Measurements from ENCODE around the gene ATP6V1F.

The ATP6V1F gene

GRCh38 chr7:128874140-128875031, 11.7 kb downstream of the ATP6V1F start:
- Histone ChIP-seq H3K4me1 (ENCODE audit: insufficient read depth, low read length) (peaks cover 2% of the 10 kb centered on the region), H3K36me3 (ENCODE audit: insufficient read depth, low read length) (no peaks in the 10 kb centered on the region), H3K9me3 (ENCODE audit: low read length) (no peaks in the 10 kb centered on the region), H3K27me3 (ENCODE audit: insufficient read depth, low read length) (peaks cover 13% of the 10 kb centered on the region), H2AFZ (ENCODE audit: low read depth, low read length) (no peak overlapping the region), H3K4me3 (ENCODE audit: low read length) (no peak overlapping the region)

GRCh38 chr7:128875523-128875948, 12.9 kb downstream of the ATP6V1F start:
- Histone ChIP-seq H3K4me3 (ENCODE audit: low read length) (no peak overlapping the region), H3K27me3 (ENCODE audit: insufficient read depth, low read length) (peaks cover 13% of the 10 kb centered on the region), H3K36me3 (ENCODE audit: insufficient read depth, low read length) (no peaks in the 10 kb centered on the region), H2AFZ (ENCODE audit: low read depth, low read length) (no peak overlapping the region), H3K4me1 (ENCODE audit: insufficient read depth, low read length) (no peaks in the 10 kb centered on the region), H3K9me3 (ENCODE audit: low read length) (no peaks in the 10 kb centered on the region)

GRCh38 chr7:128876127-128876526, 13.5 kb downstream of the ATP6V1F start:
- Histone ChIP-seq H3K4me1 (ENCODE audit: insufficient read depth, low read length) (no peaks in the 10 kb centered on the region), H3K9me3 (ENCODE audit: low read length) (no peaks in the 10 kb centered on the region), H2AFZ (ENCODE audit: low read depth, low read length) (no peak overlapping the region), H3K27me3 (ENCODE audit: insufficient read depth, low read length) (peaks cover 13% of the 10 kb centered on the region), H3K36me3 (ENCODE audit: insufficient read depth, low read length) (no peaks in the 10 kb centered on the region), H3K4me3 (ENCODE audit: low read length) (no peak overlapping the region)

GRCh38 chr7:128876586-128876977, 13.9 kb downstream of the ATP6V1F start:
- H3K9me3 ChIP-seq (ENCODE audit: low read length): no peaks in the 10 kb centered on the region
- H3K4me3 ChIP-seq (ENCODE audit: low read length): no peak overlapping the region
- peaks cover 14% of the 10 kb centered on the region for H3K27me3 ChIP-seq (ENCODE audit: insufficient read depth, low read length)
- H3K4me1 ChIP-seq (ENCODE audit: insufficient read depth, low read length): no peaks in the 10 kb centered on the region
- no peak overlapping the region for H2AFZ ChIP-seq (ENCODE audit: low read depth, low read length)
- no peaks in the 10 kb centered on the region for H3K36me3 ChIP-seq (ENCODE audit: insufficient read depth, low read length)

GRCh38 chr7:128876978-128877755, 14.5 kb downstream of the ATP6V1F start:
- H3K36me3 ChIP-seq (ENCODE audit: insufficient read depth, low read length): no peaks in the 10 kb centered on the region
- no peak overlapping the region for H3K4me3 ChIP-seq (ENCODE audit: low read length)
- no peaks in the 10 kb centered on the region for H3K9me3 ChIP-seq (ENCODE audit: low read length)
- H3K4me1 ChIP-seq (ENCODE audit: insufficient read depth, low read length): no peaks in the 10 kb centered on the region
- peaks cover 15% of the 10 kb centered on the region for H3K27me3 ChIP-seq (ENCODE audit: insufficient read depth, low read length)
- H2AFZ ChIP-seq (ENCODE audit: low read depth, low read length): no peak overlapping the region

- Histone ChIP-seq H3K36me3 (ENCODE audit: insufficient read depth, low read length) (no peaks in the 10 kb centered on the region), H3K4me3 (ENCODE audit: low read length) (no peak overlapping the region), H3K4me1 (ENCODE audit: insufficient read depth, low read length) (no peaks in the 10 kb centered on the region), H3K27me3 (ENCODE audit: insufficient read depth, low read length) (peaks cover 15% of the 10 kb centered on the region), H3K9me3 (ENCODE audit: low read length) (no peaks in the 10 kb centered on the region), H2AFZ (ENCODE audit: low read depth, low read length) (no peak overlapping the region)
Measured at GRCh38 chr7:128877756-128878120, 15.1 kb downstream of the ATP6V1F start.

- no peaks in the 10 kb centered on the region for H3K4me1 ChIP-seq (ENCODE audit: insufficient read depth, low read length)
- no peaks in the 10 kb centered on the region for H3K9me3 ChIP-seq (ENCODE audit: low read length)
- H3K36me3 ChIP-seq (ENCODE audit: insufficient read depth, low read length): no peaks in the 10 kb centered on the region
- H3K27me3 ChIP-seq (ENCODE audit: insufficient read depth, low read length): peaks cover 15% of the 10 kb centered on the region
- H2AFZ ChIP-seq (ENCODE audit: low read depth, low read length): no peak overlapping the region
- no peak overlapping the region for H3K4me3 ChIP-seq (ENCODE audit: low read length)
Measured at GRCh38 chr7:128878226-128879105, 15.8 kb downstream of the ATP6V1F start.

- Histone ChIP-seq H3K4me1 (ENCODE audit: insufficient read depth, low read length) (no peaks in the 10 kb centered on the region), H3K27me3 (ENCODE audit: insufficient read depth, low read length) (peaks cover 13% of the 10 kb centered on the region), H3K9me3 (ENCODE audit: low read length) (no peaks in the 10 kb centered on the region), H3K4me3 (ENCODE audit: low read length) (no peak overlapping the region), H3K36me3 (ENCODE audit: insufficient read depth, low read length) (no peaks in the 10 kb centered on the region), H2AFZ (ENCODE audit: low read depth, low read length) (no peak overlapping the region)
Measured at GRCh38 chr7:128879461-128879938, 16.8 kb downstream of the ATP6V1F start.

GRCh38 chr7:128879939-128880746, 17.5 kb downstream of the ATP6V1F start:
- no peak overlapping the region for H3K4me3 ChIP-seq (ENCODE audit: low read length)
- H3K27me3 ChIP-seq (ENCODE audit: insufficient read depth, low read length): peaks cover 7% of the 10 kb centered on the region
- H3K36me3 ChIP-seq (ENCODE audit: insufficient read depth, low read length): no peaks in the 10 kb centered on the region
- no peaks in the 10 kb centered on the region for H3K4me1 ChIP-seq (ENCODE audit: insufficient read depth, low read length)
- H2AFZ ChIP-seq (ENCODE audit: low read depth, low read length): no peak overlapping the region
- H3K9me3 ChIP-seq (ENCODE audit: low read length): no peaks in the 10 kb centered on the region

GRCh38 chr7:128880791-128881457, 18.3 kb downstream of the ATP6V1F start:
- Histone ChIP-seq H3K4me3 (ENCODE audit: low read length) (no peak overlapping the region), H2AFZ (ENCODE audit: low read depth, low read length) (no peak overlapping the region), H3K36me3 (ENCODE audit: insufficient read depth, low read length) (no peaks in the 10 kb centered on the region), H3K4me1 (ENCODE audit: insufficient read depth, low read length) (no peaks in the 10 kb centered on the region), H3K27me3 (ENCODE audit: insufficient read depth, low read length) (peaks cover 5% of the 10 kb centered on the region), H3K9me3 (ENCODE audit: low read length) (no peaks in the 10 kb centered on the region)

- H3K36me3 ChIP-seq (ENCODE audit: insufficient read depth, low read length): no peaks in the 10 kb centered on the region
- no peaks in the 10 kb centered on the region for H3K4me1 ChIP-seq (ENCODE audit: insufficient read depth, low read length)
- no peak overlapping the region for H3K4me3 ChIP-seq (ENCODE audit: low read length)
- H2AFZ ChIP-seq (ENCODE audit: low read depth, low read length): no peak overlapping the region
- no peaks in the 10 kb centered on the region for H3K9me3 ChIP-seq (ENCODE audit: low read length)
- peaks cover 6% of the 10 kb centered on the region for H3K27me3 ChIP-seq (ENCODE audit: insufficient read depth, low read length)
Measured at GRCh38 chr7:128881458-128882125, 18.9 kb downstream of the ATP6V1F start.
